CD4-positive, alpha-beta T cell treated with Interleukin-21 for 1 hour (primary cell): ENCODE data around the gene PLEKHM2.

Experiments
- DNase-seq: peaks from one replicate; pipeline ENCODE4 v3.0.0-alpha.2; 2020

The PLEKHM2 gene

DNA sequence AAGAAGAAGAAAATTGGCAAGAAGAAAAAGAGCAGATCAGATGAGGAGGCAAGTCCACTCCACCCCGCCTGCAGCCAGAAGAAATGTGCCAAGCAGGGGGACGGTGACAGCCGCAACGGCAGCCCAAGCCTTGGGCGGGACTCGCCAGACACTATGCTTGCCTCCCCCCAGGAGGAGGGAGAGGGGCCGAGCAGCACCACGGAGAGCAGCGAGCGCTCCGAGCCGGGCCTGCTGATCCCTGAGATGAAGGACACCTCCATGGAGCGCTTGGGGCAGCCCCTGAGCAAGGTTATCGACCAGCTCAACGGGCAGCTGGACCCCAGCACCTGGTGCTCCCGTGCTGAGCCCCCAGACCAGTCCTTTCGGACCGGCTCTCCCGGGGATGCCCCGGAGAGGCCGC lies 42.9 kb downstream of the PLEKHM2 start:
- no peak for DNase-seq

DNA sequence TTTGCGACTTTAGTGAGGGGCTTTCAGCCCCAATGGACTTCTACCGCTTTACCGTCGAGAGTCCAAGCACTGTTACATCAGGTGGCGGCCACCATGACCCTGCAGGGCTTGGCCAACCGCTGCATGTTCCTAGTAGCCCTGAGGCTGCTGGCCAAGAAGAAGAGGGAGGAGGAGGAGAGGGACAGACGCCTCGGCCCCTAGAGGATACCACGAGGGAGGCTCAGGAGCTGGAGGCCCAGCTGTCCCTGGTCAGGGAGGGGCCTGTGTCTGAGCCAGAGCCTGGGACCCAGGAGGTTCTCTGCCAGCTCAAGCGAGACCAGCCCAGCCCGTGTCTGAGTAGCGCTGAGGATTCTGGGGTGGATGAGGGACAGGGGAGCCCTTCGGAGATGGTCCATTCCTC lies 43.3 kb downstream of the PLEKHM2 start:
- no peak for DNase-seq

DNA sequence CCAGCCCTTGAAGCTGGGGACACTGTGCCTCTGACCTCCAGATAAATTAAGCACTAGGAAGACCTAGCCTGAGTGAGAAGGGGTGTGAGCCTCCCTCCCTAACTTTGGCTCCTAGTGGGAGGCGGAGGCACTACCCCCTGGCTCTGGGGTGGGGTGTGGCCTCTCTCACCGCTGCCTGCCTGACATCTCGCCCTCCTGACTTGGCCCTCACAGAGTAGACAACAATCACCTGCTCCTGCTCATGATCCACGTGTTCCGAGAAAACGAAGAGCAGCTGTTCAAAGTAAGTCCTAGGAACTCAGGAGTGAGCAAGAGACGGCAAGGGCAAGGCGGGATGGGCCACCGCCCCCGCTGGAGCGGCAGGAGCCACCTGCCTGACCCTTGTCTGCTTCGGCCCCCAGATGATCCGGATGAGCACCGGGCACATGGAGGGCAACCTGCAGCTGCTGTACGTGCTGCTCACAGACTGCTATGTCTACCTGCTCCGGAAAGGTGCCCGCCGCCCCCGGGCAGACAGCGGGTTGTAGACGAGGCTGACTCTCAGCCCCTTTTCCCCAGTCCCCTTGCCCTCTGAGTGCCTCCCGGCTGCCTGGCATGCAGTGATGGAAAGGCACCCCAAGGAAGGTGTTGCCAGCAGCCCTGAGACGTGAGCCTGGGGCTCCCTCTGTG lies 43.9 kb downstream of the PLEKHM2 start:
- no peak for DNase-seq

GRCh38 chr1:15728937-15729657 lies 45.0 kb downstream of the PLEKHM2 start:
- DNase-seq: no peak

GRCh38 chr1:15730423-15730822 lies 46.3 kb downstream of the PLEKHM2 start:
- no peak for DNase-seq

DNA sequence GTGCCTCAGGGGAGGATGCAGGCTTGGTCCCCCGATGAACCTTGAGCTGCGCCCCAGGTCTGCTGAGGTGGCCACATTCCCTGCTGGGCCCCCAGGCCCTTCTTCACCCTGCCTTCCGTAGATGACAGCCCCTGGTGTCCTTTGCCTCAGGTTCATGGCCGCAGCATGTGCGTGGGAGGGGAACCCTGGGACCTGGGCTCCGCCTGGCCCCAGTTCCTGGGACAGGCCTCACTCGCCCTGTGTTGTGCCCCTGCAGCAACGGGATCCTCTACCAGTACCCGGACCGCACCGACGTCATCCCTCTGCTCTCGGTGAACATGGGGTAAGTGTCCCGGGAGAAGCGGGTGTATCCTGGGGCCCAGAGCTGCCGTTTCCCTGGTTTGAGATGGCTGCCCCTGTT lies 46.8 kb downstream of the PLEKHM2 start:
- DNase-seq: no peak

DNA sequence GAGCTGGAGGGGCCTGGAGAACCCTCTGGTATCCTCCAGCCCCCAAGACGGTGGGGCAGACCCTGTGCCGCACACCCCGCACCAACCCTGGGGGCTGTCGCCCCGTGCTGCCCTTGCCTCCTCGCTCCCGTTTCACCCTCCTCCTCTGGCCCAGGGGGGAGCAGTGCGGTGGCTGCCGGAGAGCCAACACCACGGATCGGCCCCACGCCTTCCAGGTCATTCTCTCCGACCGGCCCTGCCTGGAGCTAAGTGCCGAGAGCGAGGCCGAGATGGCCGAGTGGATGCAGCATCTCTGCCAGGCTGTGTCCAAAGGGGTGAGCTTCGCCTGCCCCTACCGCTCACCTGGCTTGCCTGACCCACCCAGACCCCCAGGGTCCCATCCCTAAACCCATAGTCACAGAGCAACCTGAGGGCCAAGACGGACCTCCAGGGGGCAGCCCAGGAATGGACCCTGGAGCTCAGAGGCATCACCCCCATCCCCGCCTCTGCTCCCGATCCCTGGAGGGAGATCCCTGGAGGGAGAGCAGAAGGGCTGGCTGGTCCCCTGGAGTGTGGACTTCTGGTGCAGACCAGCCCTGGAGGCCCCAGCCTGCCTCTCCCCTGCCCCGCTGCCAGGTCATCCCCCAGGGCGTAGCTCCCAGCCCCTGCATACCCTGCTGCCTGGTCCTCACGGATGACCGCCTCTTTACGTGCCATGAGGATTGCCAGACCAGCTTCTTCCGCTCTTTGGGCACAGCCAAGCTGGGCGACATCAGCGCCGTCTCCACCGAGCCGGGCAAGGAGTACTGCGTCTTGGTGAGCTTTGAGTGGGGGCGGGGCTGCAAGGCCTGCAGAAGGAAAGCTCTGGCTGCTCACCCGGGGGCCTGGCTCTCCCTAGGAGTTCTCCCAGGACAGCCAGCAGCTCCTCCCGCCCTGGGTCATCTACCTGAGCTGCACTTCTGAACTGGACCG lies 47.9 kb downstream of the PLEKHM2 start:
- DNase-seq: no peak

DNA sequence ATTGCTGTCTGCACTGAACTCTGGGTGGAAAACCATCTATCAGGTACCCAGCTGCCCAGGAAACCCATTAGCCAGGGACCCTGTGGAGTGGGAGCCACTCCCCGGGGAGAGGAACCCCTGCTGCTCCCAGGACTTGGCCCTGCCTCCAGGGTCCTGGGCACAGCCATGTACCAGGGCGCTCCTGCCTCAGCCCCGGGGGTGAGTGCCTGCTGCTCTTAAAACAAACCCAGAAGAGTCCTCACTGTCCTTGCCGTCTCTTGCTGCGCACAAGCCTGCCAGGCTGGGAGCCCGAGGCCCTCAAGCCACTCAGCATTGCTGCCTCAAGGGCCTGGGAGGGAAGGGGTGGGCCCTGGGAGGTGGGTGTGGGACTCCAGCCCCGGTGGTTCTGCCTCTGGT lies 48.6 kb downstream of the PLEKHM2 start:
- no peak for DNase-seq

DNA sequence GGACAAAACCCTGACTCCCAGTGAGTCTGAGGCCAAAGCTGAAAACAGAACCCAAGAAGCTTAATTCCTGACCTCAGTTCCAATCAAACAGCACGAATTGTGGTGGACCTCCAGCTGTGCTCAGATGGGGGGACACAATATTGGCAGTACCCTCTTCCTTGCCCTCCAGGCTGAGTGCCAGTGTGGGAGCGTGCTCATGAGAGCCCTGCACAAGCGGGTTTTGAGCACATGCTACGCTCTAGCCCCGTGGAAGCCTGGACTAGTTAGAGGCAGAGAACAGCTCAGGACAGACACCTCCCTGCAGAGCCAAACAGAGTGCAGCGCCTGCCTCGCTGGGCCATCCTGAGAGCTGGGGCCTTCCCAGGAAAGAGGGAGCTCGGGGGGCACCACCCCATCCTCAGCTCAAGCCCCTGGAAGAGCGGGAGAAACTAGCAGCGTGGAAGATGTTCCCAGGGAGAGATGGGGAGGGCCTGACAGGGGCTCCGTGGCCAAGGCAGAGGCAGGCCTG lies 49.2 kb downstream of the PLEKHM2 start:
- DNase-seq: no peak

- DNase-seq: no peak
These were observed 49.7 kb downstream of the PLEKHM2 start for GRCh38 chr1:15733726-15734226.

GRCh38 chr1:15734296-15734695 lies 50.2 kb downstream of the PLEKHM2 start:
- DNase-seq: no peak

GRCh38 chr1:15734901-15735300 lies 50.8 kb downstream of the PLEKHM2 start:
- no peak for DNase-seq

GRCh38 chr1:15735304-15736037 lies 51.4 kb downstream of the PLEKHM2 start:
- DNase-seq: no peak

- DNase-seq: no peak
These were observed 52.1 kb downstream of the PLEKHM2 start, which contains the start of gene SLC25A34 for GRCh38 chr1:15736038-15736891. TSS of gene SLC25A34 (plus strand) at chr1:15736258. CDS start at chr1:15736486, 228 bp downstream.

GRCh38 chr1:15736892-15737261 lies 52.8 kb downstream of the PLEKHM2 start:
- no peak for DNase-seq

- DNase-seq: no peak
These were observed 53.5 kb downstream of the PLEKHM2 start for GRCh38 chr1:15737324-15738319.

- DNase-seq: no peak
These were observed 54.4 kb downstream of the PLEKHM2 start for GRCh38 chr1:15738416-15739113.

- DNase-seq: no peak
These were observed 55.1 kb downstream of the PLEKHM2 start for GRCh38 chr1:15739259-15739658.

DNA sequence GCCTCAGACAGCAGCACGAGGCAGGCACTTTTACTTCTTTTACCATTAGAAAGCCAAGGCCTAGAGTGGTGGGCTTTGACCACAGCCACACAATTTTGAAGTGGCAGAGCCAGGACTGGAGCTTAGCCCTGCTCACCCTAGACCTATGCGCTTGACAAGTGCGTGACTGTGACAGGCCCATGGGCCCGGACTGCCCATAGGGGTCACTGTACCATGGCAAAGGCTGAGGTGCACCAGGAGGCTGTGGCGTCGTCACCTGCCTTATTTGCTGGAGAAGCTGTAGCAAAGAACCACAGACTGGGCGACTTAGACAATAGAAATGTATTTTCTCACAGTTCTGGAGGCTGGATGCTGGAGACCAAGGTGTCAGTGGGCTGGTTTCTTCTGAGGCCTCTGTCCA lies 55.6 kb downstream of the PLEKHM2 start:
- DNase-seq: no peak
